ENCODE data around the gene HS3ST1. TPM values are rescaled to one million over a fixed set of nuclear protein-coding genes. Genes with fewer than 3 reads are reported as not detected.

The HS3ST1 gene
- total RNA-seq (2021) (12.3 and 12.8 TPM in 2 replicates), Bru-seq, nascent RNA (percentile 98 among the genes with signal in this experiment), BruChase-seq, experiment 1, labeled RNA remaining after a 2-hour chase (percentile 81 among the genes with signal in this experiment), BruChase-seq, experiment 2, labeled RNA remaining after a 6-hour chase (percentile 68 among the genes with signal in this experiment)
- long read RNA-seq, full-length matches to known transcripts, result 39 of 182 reads
- long read RNA-seq, partial matches to known transcripts, result 0 of 182 reads
- long read RNA-seq, other reads (novel, unspliced or antisense), result 143 of 182 reads

GRCh38 chr4:11428231-11428898 lies at the start of gene HS3ST1:
Gene HS3ST1, minus strand, starts transcription at chr4:11428894. Its CDS starts 28,889 bp downstream, at chr4:11400005.
- CTCF ChIA-PET, result interaction anchor here (0.8 kb wide), 1 partner anchor 200 kb away, joined by 4 read pairs; no protein-coding TSS in a partner anchor
- Histone ChIP-seq H3K4me1 (replicated peaks; ENCODE audit: insufficient read depth) (peaks cover 27% of the 10 kb centered on the region), H3K9me2 (ENCODE audit: insufficient read depth) (no peaks in the 10 kb centered on the region), H3K9me3 (ENCODE audit: insufficient read depth, low read depth) (no peaks in the 10 kb centered on the region), H2AFZ (peak within 1 kb of the TSS; percentile 95), H3K36me3 (ENCODE audit: low read depth) (0 out of 2 replicates have a peak, but pooled peaks cover 5% of the 10 kb centered on the region), H3K4me2 (peak within 1 kb of the TSS; percentile 79), H3K4me3 (peak within 1 kb of the TSS; percentile 89), H3K27ac (peak within 1 kb of the TSS; percentile 90), H3K27me3 (ENCODE audit: insufficient read depth, low read depth) (no peaks in the 10 kb centered on the region), H4K20me1 (ENCODE audit: insufficient read depth) (peaks cover 7% of the 10 kb centered on the region; the same call in 1 of the 2 replicates), H3F3A (ENCODE audit: insufficient read depth, low read depth) (no peaks in the 10 kb centered on the region), H3K79me2 (ENCODE audit: low read depth) (peaks cover 71% of the 10 kb centered on the region)
- intact Hi-C loops (cut with micrococcal nuclease; ENCODE audit: unreplicated experiment), result loop anchor here (2.0 to 5.0 kb wide), 7 partner anchors 39 to 846 kb away; no protein-coding TSS in a partner anchor
- no peak for TF ChIP-seq EZH2 (IDR thresholded peaks at IDR 0.05; ENCODE audit: low read depth)
- TF ChIP-seq CTCF (conservative IDR thresholded peaks at IDR 0.05), result no peak
- BruUV-seq (replicated peaks), result no TSS peak
- peak in 1 of 2 experiments; percentile 47 for DNase-seq
- POLR2A ChIA-PET (ENCODE audit: unreplicated experiment), result interaction anchor here (0.6 kb wide), 2 partner anchors 171 to 294 kb away, joined by 3 to 4 read pairs; no protein-coding TSS in a partner anchor

- CTCF ChIA-PET, result no interaction called here
- no peak for DNase-seq
- Histone ChIP-seq H3K4me2 (no peak overlapping the region), H3F3A (ENCODE audit: insufficient read depth, low read depth) (no peaks in the 10 kb centered on the region), H4K20me1 (ENCODE audit: insufficient read depth) (no peaks in the 10 kb centered on the region), H3K79me2 (ENCODE audit: low read depth) (no peaks in the 10 kb centered on the region), H3K4me3 (no peak overlapping the region), H3K27ac (no peak overlapping the region), H2AFZ (no peak overlapping the region), H3K9me2 (ENCODE audit: insufficient read depth) (no peaks in the 10 kb centered on the region), H3K27me3 (ENCODE audit: insufficient read depth, low read depth) (no peaks in the 10 kb centered on the region), H3K9me3 (ENCODE audit: insufficient read depth, low read depth) (no peaks in the 10 kb centered on the region), H3K4me1 (replicated peaks; ENCODE audit: insufficient read depth) (no peaks in the 10 kb centered on the region), H3K36me3 (ENCODE audit: low read depth) (no peaks in the 10 kb centered on the region)
- intact Hi-C loops (cut with micrococcal nuclease; ENCODE audit: unreplicated experiment), result no loop called here
- no TSS peak for BruUV-seq (replicated peaks)
- no peak for TF ChIP-seq EZH2 (IDR thresholded peaks at IDR 0.05; ENCODE audit: low read depth)
- TF ChIP-seq CTCF (conservative IDR thresholded peaks at IDR 0.05), result no peak
- POLR2A ChIA-PET (ENCODE audit: unreplicated experiment), result no interaction called here
Measured at GRCh38 chr4:11475871-11476270, 47.2 kb upstream of the HS3ST1 start.

GRCh38 chr4:11474146-11474545 lies 45.5 kb upstream of the HS3ST1 start:
- no peaks in the 10 kb centered on the region for H3K27me3 ChIP-seq (ENCODE audit: insufficient read depth, low read depth)
- H3K4me3 ChIP-seq, result no peak overlapping the region
- H2AFZ ChIP-seq, result no peak overlapping the region

More at GRCh38 chr4:11474146-11474545, 45.5 kb upstream of the HS3ST1 start:
- CTCF ChIA-PET, result no interaction called here
- no peaks in the 10 kb centered on the region for H3K36me3 ChIP-seq (ENCODE audit: low read depth)
- no peak overlapping the region for H3K27ac ChIP-seq
- H4K20me1 ChIP-seq (ENCODE audit: insufficient read depth), result no peaks in the 10 kb centered on the region
- H3K79me2 ChIP-seq (ENCODE audit: low read depth), result no peaks in the 10 kb centered on the region
- no peak for DNase-seq
- POLR2A ChIA-PET (ENCODE audit: unreplicated experiment), result interaction anchor here (0.6 kb wide), 1 partner anchor 293 kb away, joined by 9 read pairs; no protein-coding TSS in a partner anchor
- H3K4me1 ChIP-seq (replicated peaks; ENCODE audit: insufficient read depth), result no peaks in the 10 kb centered on the region
- no peak overlapping the region for H3K4me2 ChIP-seq
- no peaks in the 10 kb centered on the region for H3F3A ChIP-seq (ENCODE audit: insufficient read depth, low read depth)
- no peaks in the 10 kb centered on the region for H3K9me2 ChIP-seq (ENCODE audit: insufficient read depth)
- intact Hi-C loops (cut with micrococcal nuclease; ENCODE audit: unreplicated experiment), result no loop called here
- BruUV-seq (replicated peaks), result no TSS peak
- TF ChIP-seq CTCF (conservative IDR thresholded peaks at IDR 0.05), result no peak
- TF ChIP-seq EZH2 (IDR thresholded peaks at IDR 0.05; ENCODE audit: low read depth), result no peak
- no peaks in the 10 kb centered on the region for H3K9me3 ChIP-seq (ENCODE audit: insufficient read depth, low read depth)
